Fibroblast of skin of back (primary cell): ENCODE data around the gene SLCO1A2. TPM values are rescaled to one million over a fixed set of nuclear protein-coding genes. Genes with fewer than 3 reads are reported as not detected.
"Not testable (repeated sequence)": the region's sequence is repeated elsewhere in the genome, so short reads cannot be mapped to it uniquely, and the experiment has no call there.

Experiments used
- DNase-seq: peaks from one replicate; pipeline ENCODE4 v3.0.0-alpha.2; 2013
- polyA plus RNA-seq, 2 experiments: library from polyadenylated mRNA; unstranded; fragments of 120-200 nt; gene quantifications; one replicate each; pipeline ENCODE4 v1.2.1, GENCODE V29; 2013; ENCODE audit not compliant: insufficient read length in 2 of 2

SLCO1A2 gene
- polyA plus RNA-seq (2013, experiment 1 of 2; ENCODE audit: insufficient read length): 0.07 TPM
- polyA plus RNA-seq (2013, experiment 2 of 2; ENCODE audit: insufficient read length): not detected

- no peak for DNase-seq
These were observed at the start of gene SLCO1A2 for GRCh38 chr12:21334771-21335325. Gene SLCO1A2 (minus strand): TSS chr12:21334917. CDS start chr12:21334647, 270 bp downstream.

GRCh38 chr12:21384261-21384660 lies 49.5 kb upstream of the SLCO1A2 start:
- peak; percentile 3 for DNase-seq

- not testable (repeated sequence) for DNase-seq
These were observed 46.6 kb upstream of the SLCO1A2 start for GRCh38 chr12:21381320-21381719.

GRCh38 chr12:21379218-21379617 lies 44.5 kb upstream of the SLCO1A2 start:
- DNase-seq: no peak

GRCh38 chr12:21372602-21373001 lies 37.9 kb upstream of the SLCO1A2 start, which contains the start of gene IAPP:
Gene IAPP (plus strand): TSS chr12:21372902. CDS start chr12:21373352, 450 bp downstream.
- DNase-seq: no peak

GRCh38 chr12:21370845-21371449 lies 36.2 kb upstream of the SLCO1A2 start:
- DNase-seq: no peak

- DNase-seq: peak; percentile 70
These were observed 34.6 kb upstream of the SLCO1A2 start for GRCh38 chr12:21369141-21369980.

- not testable (repeated sequence) for DNase-seq
These were observed 25.9 kb upstream of the SLCO1A2 start for GRCh38 chr12:21360632-21361031.

- DNase-seq: peak; percentile 6
These were observed 19.9 kb upstream of the SLCO1A2 start for GRCh38 chr12:21354641-21355040.

GRCh38 chr12:21353948-21354347 lies 19.2 kb upstream of the SLCO1A2 start:
- DNase-seq: no peak

GRCh38 chr12:21353487-21353886 lies 18.8 kb upstream of the SLCO1A2 start:
- DNase-seq: no peak

- DNase-seq: no peak
These were observed 16.3 kb upstream of the SLCO1A2 start for GRCh38 chr12:21350975-21351374.

GRCh38 chr12:21346542-21347205 lies 12.0 kb upstream of the SLCO1A2 start:
- no peak for DNase-seq

GRCh38 chr12:21343636-21344035 lies 8.9 kb upstream of the SLCO1A2 start:
- DNase-seq: no peak

- DNase-seq: no peak
These were observed 7.1 kb upstream of the SLCO1A2 start for GRCh38 chr12:21341769-21342168.

GRCh38 chr12:21340403-21340802 lies 5.7 kb upstream of the SLCO1A2 start:
- no peak for DNase-seq

GRCh38 chr12:21339921-21340320 lies 5.2 kb upstream of the SLCO1A2 start:
- no peak for DNase-seq

- DNase-seq: no peak
These were observed 3.4 kb upstream of the SLCO1A2 start for GRCh38 chr12:21337959-21338744.

GRCh38 chr12:21337453-21337852 lies 2.7 kb upstream of the SLCO1A2 start:
- no peak for DNase-seq

GRCh38 chr12:21336656-21337055 lies 1.9 kb upstream of the SLCO1A2 start:
- DNase-seq: no peak

GRCh38 chr12:21330682-21331253 lies 3.9 kb downstream of the SLCO1A2 start:
- peak; percentile 9 for DNase-seq

GRCh38 chr12:21328578-21328977 lies 6.1 kb downstream of the SLCO1A2 start:
- no peak for DNase-seq
